Stimulated activated CD4-positive, alpha-beta T cell treated with anti-CD3 and anti-CD28 coated beads, Interleukin-4, amount 100 ng/mL, for 1 hour (primary cell): ENCODE results near the gene CHTF8.
A peak's percentile ranks its signal among the peaks of the same experiment; 100 is the strongest.
"Not testable (repeated sequence)": the region's sequence is repeated elsewhere in the genome, so short reads cannot be mapped to it uniquely, and the experiment has no call there.

Source experiments
- DNase-seq: peaks from one replicate; pipeline ENCODE4 v3.0.0-alpha.2; 2020

Gene CHTF8

GRCh38 chr16:69132424-69133252 is at the start of gene CHTF8, which contains the start of gene UTP4:
Gene CHTF8 (minus strand): TSS chr16:69132588. CDS start chr16:69121458, 11,130 bp downstream.
Gene UTP4 (plus strand): TSS chr16:69132649. CDS start chr16:69133460, 811 bp downstream.
- DNase-seq: peak; percentile 90

GRCh38 chr16:69180011-69180338 is 47.6 kb upstream of the CHTF8 start:
- no peak for DNase-seq

- no peak for DNase-seq
These were observed 47.1 kb upstream of the CHTF8 start for GRCh38 chr16:69179328-69180010.

GRCh38 chr16:69176033-69176800 is 43.8 kb upstream of the CHTF8 start:
- no peak for DNase-seq

GRCh38 chr16:69171325-69172084 is 39.1 kb upstream of the CHTF8 start:
- no peak for DNase-seq

GRCh38 chr16:69169607-69170352 is 37.4 kb upstream of the CHTF8 start:
- DNase-seq: no peak

GRCh38 chr16:69169051-69169450 is 36.7 kb upstream of the CHTF8 start:
- DNase-seq: no peak

- no peak for DNase-seq
These were observed 34.9 kb upstream of the CHTF8 start for GRCh38 chr16:69166946-69167930.

- DNase-seq: peak; percentile 72
These were observed 33.9 kb upstream of the CHTF8 start for GRCh38 chr16:69166221-69166833.

GRCh38 chr16:69165584-69165983 is 33.2 kb upstream of the CHTF8 start:
- DNase-seq: no peak

GRCh38 chr16:69160192-69160591 is 27.8 kb upstream of the CHTF8 start:
- DNase-seq: no peak

GRCh38 chr16:69157196-69157595 is 24.8 kb upstream of the CHTF8 start:
- DNase-seq: no peak

GRCh38 chr16:69150146-69150865 is 17.9 kb upstream of the CHTF8 start:
- no peak for DNase-seq

GRCh38 chr16:69149621-69150020 is 17.2 kb upstream of the CHTF8 start:
- not testable (repeated sequence) for DNase-seq

- no peak for DNase-seq
These were observed 13.3 kb upstream of the CHTF8 start for GRCh38 chr16:69145658-69146057.

- DNase-seq: no peak
These were observed 10.7 kb upstream of the CHTF8 start for GRCh38 chr16:69143116-69143515.

- DNase-seq: no peak
These were observed 9.5 kb upstream of the CHTF8 start for GRCh38 chr16:69141936-69142335.

GRCh38 chr16:69141014-69141413 is 8.6 kb upstream of the CHTF8 start:
- DNase-seq: no peak

- DNase-seq: not testable (repeated sequence)
These were observed 7.1 kb upstream of the CHTF8 start for GRCh38 chr16:69139464-69139863.

- no peak for DNase-seq
These were observed 6.2 kb upstream of the CHTF8 start for GRCh38 chr16:69138608-69139007.
